NCI-H526 treated with DMSO at 0.1 percent for 48 hours (cell line): ENCODE results near the gene RIT2.

ENCODE experiments used
- DNase-seq: peaks from one replicate; lab custom pipeline; 2025; lab: John Stamatoyannopoulos, UW

Gene RIT2

GRCh38 chr18:43081396-43081795 is 34.1 kb downstream of the RIT2 start:
- no peak for DNase-seq

- DNase-seq = no peak
These were observed 34.8 kb downstream of the RIT2 start for GRCh38 chr18:43080671-43081070.

DNA sequence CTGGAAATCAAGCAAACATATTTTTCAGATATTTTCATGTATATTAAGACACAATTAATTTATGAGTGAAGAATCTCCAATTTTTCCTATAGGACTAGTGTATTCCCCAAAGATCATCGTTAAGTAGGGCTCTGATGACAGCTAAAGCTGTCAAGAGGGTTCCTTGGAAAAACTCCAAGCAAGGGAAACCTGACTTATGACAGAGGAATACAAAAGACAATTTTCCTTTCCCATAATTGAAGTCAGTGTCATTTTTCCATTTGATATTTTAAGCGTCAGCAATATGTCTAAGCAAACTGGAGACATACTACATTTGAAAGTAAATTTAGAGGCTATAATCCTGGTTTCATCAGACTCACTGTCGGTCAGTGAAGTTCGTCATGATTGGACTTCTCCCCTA is 36.1 kb downstream of the RIT2 start:
- no peak for DNase-seq

DNA sequence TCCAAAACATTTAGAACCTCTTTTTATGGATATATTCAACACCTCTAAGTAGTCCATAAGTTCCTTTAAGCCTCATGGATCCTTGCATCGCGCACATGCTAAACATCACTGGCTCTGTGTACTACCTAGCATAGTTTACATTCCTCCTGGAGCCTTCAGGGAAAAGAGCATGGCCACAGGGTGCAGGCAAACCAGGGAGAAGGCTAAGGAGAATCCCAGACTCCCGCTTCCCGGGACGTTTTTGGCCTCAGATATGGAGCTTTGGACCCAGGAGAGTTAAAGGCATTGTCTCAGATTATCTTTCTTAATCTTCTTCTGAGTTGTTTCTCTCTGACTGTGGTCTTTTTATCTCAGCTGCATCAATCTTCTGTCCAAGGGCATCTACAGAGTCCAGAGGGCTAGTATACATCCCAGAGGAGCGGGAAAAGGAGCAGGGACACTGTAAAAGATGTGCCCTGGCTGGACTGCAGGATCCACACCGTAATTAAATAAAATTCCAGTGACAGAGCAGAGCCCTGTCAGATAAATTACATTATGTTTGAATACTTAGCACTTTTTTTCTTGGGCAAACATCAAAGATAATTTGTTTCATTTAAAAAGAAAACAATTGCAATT is 36.9 kb downstream of the RIT2 start:
- no peak for DNase-seq

GRCh38 chr18:43077510-43078308 is 37.8 kb downstream of the RIT2 start:
- no peak for DNase-seq

GRCh38 chr18:43073771-43074170 is 41.7 kb downstream of the RIT2 start:
- DNase-seq = no peak

DNA sequence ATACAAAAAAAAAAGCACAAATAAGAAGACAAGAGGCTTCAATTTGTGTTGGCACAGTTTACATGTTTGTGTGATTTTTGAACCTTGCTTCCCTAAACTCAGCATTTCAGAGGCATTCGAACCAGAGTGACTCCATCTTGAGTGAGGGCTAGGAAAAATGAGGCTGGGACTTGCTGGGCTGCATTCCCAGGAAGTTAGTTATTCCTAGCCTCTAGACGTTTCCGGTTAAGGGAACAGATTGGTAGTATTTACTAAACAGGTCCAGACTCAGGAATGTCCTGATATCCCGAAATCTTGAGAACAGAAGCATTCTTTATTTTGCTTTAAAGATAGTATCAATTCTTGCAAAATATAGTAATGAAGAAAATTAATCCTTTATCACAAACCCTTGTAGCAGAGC is 46.7 kb downstream of the RIT2 start:
- no peak for DNase-seq

DNA sequence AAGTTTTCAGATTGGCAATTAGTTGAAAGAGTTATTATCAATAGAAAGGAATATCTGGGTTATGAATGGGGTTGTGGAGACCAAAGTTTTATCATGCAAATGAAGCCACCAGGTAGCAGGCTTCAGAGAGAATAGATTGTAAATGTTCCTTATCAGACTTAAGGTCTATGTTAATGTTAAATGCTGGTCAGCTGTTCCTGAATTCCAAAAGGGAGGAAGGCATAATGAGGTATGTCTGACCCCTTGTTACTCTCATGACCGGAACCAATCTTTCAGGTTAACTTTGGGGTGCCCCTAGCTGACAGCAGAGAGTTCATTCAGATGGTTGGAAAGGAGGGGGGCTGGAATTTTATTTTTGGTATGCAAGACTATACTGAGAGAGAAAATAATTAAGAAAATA is 47.9 kb downstream of the RIT2 start:
- no peak for DNase-seq

DNA sequence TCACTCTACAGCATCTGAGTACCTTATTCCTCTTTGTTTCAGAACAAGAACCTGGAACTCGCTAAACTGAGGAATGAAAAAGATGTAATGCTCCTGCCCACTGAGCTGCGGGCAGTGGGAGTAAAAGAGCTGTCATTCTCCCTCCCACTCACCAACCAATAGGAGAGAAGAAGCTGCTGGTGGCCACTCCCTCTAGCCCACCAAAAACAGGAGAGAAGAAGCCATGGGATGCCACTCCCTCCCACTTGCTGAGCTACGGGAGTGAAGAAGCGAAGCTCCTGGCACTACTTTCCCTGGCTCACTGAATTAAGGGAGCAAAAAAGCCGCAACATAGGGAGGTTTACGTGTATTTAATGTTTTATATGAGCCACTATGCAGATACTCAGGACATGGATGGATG is 53.7 kb downstream of the RIT2 start:
- no peak for DNase-seq

DNA sequence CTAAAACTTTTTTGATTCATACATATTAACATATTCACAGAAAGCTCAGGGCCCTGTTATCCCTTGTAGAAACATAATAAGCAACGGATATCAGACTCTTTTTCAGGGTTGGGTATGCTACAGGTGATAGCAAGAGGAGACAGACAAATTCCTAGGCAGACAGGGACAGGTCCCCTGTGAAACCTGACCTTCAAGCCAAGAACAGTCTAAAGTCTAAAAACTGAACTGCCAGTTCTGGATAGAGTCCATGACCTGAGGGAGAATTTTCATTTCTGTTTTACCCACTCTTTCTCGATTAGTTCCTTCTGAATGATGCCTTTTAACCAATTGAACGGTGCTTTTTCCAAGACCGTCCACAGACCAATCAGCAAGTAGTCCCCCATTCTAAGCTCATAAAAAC is 54.2 kb downstream of the RIT2 start:
- no peak for DNase-seq

DNA sequence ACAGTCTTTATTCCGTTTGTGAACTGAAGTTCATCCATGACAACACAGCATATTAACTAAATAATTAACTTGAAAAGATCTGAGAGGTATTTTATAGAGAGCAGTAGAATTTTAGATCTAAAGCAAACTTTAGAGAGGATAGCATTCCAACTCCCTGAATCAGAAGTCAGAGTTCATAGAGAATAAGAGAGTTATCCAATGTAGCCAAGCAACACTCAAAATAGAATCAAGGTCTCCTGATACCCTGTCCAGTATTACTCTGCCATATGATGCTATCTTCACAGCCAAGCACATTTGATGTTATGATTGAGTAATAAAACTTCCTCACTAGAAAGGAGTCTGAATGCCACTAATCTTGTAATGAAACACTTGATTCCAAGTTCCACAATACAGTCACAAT is 55.5 kb downstream of the RIT2 start:
- DNase-seq = no peak

DNA sequence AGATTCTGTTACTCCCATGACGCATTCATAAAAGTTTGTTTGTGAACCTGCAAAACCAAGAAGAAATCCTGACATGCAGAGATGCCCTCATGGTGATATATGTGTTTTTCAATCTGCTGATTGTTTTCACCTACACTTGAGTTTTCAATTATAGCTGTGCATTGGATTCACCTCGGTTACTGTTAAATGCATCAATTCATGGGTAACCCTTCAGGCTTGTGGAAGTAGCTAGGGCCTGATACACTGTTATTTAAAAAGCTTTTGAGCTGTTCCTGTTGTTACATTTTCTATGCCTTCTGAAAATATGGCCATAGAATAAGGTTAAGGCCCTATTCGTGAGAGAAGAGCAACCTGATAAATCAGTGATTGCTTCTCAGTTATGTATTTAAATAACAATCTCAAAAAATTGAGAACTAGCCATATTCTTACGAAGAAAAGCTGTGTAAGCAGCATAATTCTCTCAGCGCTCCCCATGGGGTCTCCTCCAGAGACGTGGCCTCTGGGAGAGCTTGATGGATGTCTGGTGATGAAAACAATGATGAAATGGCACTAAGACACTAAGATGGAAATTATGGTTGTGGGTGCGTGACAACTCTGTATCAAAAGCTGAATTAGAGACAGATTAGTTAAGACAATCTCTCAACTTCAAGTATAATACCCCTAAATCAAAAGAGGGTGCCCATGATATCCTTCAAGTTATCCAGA is 60.5 kb downstream of the RIT2 start:
- DNase-seq = no peak

DNA sequence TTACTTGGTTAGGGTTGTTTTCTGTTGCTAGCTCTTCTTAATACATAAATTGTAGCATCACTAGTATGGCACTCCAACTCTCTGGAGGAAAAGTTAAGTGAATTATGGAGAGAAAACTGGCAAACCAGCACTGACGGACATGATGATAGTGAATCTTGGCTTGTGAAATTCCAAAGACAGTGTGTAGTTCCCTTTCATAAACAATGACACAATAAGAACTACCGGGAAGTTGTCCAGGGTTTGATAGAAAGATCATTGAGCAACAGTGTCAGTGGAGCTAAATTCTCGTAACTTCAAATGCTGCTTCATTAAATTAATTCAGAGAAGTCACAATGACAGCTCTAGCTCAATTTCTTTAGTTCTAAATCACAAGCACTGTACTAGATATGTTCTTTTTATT is 66.5 kb downstream of the RIT2 start:
- DNase-seq = no peak

- DNase-seq = no peak
These were observed 69.2 kb downstream of the RIT2 start for GRCh38 chr18:43046322-43046721.

- DNase-seq = no peak
These were observed 71.9 kb downstream of the RIT2 start for GRCh38 chr18:43043626-43044025.

GRCh38 chr18:43040281-43040680 is 75.2 kb downstream of the RIT2 start:
- no peak for DNase-seq

DNA sequence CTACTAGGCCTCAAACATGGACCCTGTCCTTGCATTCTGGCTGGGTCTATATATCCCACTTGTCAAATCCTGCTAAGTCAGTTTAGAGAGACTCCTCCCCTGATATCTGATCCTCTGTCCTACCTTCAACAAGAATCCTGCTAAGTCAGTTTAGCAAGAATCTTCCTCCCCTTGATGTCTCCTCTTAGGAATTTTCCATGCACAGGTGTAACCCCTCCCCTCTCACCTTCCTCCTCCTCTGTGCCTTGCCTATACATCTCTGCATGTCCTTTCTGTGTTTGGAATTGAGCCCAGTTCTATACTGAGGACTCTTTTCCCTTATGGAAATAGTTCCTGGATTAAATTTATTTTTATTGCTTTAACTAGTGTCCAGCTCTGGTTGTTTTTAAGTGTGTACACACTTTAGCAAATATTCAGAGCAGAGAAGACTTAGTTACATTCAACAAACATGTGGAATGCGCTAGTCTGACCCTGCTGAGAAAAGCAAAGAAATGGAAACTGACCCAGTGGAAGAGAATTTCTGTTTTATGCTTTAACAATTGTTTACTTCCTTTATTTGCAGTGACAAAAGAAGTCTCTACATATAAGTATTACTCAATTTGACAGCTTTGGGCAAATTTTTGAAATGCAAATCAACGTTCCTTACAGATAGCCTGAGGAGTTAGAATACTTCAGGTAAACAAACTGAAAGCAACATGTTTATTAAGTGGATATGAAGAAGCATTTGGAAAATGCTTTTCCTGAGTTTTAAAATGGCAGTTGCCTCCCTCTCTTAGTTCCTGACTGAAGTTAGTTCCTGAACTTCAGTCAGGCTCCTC is 80.6 kb downstream of the RIT2 start:
- no peak for DNase-seq

GRCh38 chr18:43031169-43031568 is 84.3 kb downstream of the RIT2 start:
- no peak for DNase-seq

DNA sequence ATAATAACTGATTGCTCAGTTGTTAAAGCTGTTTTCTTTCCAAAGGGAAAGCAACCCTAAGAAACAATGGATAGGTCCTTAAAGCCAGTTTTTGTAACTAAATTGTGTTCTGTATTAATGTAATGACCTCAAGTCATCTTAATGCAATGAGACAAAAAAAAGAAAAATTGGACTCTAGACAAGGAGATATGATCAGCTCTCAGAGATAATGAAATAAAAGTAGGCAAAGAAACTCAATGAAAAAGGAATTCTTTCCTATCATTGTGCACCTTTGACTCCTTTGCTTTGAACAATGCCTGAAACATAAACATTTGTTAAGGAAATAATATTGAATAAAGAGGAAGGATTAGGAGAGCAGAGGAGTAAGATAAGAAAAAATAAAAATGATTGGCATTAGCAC is 86.1 kb downstream of the RIT2 start:
- no peak for DNase-seq

- DNase-seq = no peak
These were observed 92.6 kb downstream of the RIT2 start for GRCh38 chr18:43022874-43023273.

DNA sequence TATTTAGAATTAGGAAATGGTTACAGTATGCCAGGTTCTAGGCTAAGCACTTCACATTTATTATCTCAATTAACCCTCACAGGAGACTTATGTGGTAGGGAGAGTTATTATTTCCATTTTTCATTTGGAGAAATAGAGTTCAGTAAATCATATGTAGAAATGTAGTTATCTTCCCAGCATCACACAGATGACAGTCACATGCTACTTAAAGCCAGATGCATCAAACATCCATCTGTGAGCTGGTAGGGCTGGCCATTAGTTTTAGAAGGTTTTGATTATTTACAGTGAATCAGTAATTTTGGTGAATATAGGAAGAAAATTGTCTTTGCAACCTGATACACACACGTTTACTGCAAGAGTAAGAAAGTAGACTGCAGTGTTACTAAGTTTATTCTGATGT is 97.9 kb downstream of the RIT2 start:
- no peak for DNase-seq

- no peak for DNase-seq
These were observed 102.0 kb downstream of the RIT2 start for GRCh38 chr18:43013486-43013885.
